GM21447 (cell line): ENCODE data around the gene MME.
"Not testable (repeated sequence)": the region's sequence is repeated elsewhere in the genome, so short reads cannot be mapped to it uniquely, and the experiment has no call there.

ENCODE experiments used
- ATAC-seq: cut with Tn5 transposase; IDR thresholded peaks from one replicate; pipeline ENCODE4 v1.9.1; 2021; ENCODE audit not compliant: unreplicated experiment

MME gene

DNA sequence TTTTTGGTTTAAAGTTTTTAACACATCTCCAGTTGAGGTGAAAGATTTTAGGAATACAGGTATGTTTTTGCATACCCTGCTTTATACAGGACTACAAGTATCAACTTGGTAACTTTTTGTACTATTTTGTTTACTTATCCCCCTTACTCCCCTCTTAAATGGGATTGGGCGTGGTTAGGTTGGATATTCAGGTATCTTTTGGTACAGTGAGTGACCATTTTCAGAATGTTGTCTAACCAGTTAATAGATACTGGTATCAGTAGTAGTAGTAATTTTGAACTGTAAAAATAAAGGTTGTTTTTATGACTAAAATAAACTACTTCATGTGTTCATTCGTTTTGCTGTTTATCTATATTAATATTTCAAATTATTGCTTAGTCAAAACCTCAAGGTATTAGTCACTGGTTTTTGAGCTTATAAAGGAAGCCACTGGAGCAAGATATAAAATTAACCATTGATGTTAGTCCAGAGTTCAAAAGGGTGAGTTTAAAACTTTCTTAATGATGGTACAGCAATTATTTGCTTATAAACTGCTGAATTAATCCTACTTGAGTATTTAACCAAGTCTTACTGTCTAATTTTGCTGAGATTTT is 3.3 kb downstream of the MME start:
- ATAC-seq = no peak

DNA sequence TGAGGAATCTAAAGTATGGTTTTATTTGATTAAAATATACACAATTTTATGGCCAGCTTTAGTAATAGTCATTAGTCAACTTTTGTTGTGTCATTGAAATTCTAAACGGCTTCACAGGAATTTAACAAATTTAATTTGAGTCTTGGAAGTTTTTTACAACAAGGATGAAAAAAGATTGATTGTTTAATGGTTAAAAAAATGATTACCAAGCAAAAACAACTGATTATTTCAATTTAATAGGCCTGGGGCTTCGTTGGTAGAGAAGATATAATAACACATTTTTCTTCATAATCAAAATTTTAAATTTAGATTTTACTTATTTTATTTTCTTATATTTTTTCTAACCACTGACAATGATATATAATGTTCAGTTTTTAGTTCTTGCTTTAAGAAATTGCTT is 4.4 kb downstream of the MME start:
- no peak for ATAC-seq

DNA sequence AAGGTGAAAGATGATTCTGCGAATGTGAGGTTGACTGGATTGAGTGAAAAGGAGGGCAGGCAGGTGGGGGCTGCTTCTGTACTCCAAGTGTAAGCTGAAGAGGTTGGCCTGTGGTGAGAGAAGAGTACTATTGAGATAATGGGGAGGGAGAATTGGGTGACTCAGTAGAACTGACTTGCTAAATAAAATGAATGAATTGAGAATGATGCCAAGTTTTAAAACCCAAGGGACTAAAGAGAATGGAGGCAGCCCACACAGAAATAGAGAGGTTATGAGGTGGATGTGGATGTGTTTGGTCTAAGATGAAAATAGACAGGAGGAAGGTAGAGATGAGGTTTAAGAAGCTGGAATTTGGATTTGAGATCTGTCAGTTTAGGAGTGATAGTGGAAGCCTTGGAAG is 5.9 kb downstream of the MME start:
- ATAC-seq = no peak

DNA sequence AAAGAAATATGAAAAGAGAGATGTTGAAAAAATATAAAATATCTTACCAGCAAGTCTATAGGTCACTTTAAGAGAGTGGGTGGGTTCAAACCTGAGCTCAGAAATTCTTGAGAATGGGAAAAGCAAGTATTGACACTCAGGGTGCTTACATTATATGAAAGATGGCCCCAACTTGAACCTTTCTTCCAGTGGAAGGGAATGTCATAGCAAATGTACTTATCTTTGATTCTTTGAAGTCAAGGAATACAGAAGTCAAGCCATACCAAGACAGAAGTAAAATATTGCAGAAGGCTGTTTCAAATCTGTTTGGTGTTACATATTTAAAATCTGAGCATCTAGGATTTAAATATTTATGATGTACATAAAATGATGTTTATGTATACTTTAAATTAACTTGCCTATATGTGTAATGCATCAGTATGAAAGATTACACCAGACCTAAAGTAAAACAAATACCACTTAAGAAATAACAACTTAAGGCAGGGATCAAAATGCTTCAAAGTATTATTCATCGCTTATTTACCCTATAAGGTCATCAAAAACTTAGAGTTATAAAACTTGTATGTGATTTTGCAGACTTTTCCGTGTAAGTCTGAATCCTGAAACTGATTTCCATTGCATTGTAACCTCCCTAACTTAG is 8.7 kb downstream of the MME start:
- ATAC-seq = no peak

DNA sequence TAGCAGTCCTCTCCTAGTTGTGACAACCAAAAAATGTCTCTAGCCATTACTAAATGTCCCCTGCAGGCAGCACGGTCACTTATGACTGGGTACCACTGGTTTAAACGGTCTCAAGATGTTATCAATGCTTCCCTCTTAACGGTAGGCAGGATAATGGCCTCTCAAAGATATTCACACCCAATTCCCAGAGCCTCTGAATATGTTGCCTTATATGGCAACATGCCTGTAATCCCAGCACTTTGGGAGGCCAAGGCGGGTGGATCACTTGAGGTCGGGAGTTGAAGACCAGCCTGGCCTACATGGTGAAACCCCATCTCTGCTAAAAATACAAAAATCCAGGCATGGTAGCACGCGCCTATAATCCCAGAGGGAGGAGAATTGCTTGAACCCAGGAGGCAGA is 9.4 kb downstream of the MME start:
- no peak for ATAC-seq

DNA sequence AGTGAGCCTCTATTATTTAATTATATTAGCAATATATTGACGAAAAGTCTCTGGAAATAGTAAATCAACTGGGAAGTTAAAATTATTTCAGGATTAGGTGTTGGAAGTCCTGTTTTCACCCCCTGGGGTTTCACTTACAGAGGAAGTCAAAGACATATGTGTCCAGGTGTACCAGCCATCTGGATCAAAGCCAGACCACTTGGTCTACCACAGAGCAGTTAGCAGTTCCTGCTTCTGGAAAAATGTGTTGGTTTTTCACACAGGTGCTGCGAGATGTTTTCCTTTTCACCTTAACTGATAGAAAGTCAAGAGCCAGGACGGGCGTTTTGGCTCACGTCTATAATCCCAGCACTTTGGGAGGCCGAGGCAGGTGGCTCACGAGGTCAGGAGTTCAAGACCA is 13.1 kb downstream of the MME start:
- no peak for ATAC-seq

DNA sequence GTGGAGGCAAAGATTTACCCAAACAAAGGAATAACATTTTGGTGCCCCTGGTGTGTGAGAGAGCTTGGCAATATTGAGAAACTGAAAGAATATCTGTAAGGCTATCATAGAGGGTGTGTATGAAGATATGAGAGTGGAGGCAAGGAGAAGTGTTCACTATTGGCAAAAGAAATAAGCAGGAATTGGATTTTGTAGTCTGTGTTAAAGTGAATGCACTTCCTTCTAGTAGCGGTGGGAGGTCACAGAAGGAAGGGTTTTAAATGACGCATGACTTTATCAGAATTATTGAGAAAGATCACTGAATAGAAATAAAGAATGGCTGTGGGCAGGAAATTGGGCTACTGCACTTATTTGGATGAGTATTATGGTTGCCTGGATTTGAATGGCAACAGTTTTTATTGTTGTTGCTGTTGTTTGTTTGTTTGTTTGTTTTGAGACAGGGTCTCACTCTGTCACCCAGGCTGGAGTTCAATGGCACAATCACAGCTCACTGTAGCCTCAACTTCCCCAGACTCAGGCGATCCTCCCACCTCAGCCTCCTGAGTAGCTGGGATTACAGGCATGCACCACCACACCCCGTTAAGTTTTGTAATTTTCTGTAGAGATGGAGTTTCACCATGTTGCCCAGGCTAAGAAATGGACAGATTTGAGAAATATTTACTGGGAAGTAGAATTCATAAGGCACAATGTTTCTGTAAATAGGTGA is 16.3 kb downstream of the MME start:
- no peak for ATAC-seq

DNA sequence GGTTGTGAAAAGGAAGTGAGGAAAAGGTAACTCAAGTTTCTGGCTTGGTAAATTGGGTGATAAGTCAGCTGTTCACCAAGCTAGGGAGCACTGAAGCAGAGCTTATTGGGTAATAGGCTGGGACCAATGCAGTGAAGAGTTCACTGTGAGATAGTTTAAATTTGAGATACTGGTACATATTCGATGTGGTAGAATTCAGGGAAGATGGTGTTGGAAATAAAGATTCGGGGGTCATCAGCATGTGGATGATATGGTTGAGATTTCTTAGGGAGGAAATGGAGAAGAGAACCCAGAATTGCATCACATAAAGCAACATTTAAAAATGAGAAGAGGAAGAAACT is 16.9 kb downstream of the MME start:
- ATAC-seq = no peak

DNA sequence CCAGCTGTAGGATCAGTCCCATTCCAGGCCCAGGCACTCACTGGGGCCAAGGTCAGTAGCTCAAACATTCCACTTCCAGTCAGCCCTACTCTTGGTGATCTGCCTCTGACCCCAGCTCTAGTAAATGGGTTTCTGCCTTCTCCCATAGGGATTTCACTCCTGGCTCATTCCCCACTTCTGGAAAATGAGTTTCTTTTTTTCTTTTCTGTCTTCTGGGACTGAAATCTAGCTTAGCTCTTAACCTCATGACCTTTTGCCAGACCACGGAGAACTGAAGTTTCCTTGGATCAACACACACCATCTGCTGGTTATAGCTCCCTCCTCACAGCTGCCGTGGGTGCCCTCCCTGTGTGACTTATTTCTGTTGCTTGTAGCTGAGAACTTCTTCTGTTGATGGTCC is 21.3 kb downstream of the MME start:
- no peak for ATAC-seq

DNA sequence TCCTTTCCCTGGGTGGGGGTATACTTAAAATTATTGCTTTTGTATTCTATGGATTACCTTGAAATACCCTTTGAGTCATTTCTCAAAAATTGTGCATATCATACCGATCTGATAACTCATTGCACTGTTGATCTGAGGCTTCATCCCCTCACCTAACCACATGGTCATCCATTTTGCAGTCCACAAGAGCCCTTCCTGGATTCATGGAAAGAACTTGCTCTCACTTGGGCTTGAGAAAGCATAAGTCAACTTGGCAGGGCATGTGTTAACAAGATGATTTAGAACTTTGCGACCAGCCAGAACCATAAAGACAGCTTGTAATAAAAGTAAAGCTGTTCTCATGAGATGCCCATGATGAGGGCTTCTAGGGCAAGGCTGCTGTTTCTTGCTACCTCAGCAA is 22.2 kb downstream of the MME start:
- ATAC-seq = no peak

DNA sequence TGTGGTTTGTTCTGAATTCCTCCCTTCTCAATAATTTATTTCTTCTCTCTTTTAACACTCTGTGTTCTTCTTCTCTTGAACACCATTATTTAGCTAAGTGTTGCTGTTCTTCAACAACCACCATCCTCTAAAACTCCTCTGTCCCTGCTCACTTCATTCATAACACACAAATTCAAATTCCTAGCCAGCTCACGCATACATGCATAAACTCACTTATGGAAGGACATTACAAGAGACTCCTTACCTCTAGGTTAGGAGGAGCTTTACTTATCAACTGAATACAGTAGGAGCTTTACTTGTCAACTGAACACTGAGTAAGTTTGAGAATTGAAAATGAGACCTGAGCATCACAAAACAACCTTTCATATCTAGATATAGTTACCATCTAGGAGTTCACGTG is 23.6 kb downstream of the MME start:
- no peak for ATAC-seq

DNA sequence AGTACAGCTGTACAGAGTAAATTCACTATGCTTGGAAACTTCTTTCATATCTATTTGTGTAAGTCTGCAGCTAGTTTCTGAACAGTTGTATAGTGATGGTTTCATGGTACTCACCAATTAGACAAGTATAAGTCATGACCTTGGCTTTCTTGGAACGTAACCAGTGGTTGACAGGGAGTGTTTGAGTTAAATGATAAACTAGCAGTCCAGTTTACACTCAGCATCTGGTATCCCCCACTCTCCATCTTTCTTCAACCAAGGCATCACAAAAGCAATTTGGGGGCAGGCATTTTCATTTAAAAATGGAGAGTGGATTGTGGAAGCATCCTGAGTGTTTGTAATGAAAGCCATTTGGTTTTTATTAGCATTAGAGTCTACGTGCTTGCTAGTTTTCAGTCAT is 26.0 kb downstream of the MME start:
- ATAC-seq = no peak

DNA sequence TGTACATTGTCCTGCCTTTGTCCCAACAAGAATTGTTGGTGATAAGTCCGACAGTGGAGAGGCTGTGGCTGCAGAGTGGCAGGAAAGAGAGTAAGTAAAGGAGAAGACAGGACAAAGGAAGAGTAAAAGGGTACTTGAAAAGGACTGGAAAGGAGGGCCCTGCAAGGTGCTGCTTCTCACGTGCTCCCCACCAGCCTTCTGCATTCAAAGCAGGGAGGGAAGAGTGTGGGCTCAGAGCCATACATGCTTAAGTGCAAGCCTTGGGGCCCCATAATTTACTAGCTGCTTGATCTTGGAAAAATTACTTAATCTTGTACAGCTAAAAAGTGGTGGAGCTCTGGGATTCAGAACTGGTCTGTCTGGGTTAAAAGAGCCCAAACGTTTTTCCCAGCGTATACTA is 29.9 kb downstream of the MME start:
- no peak for ATAC-seq

DNA sequence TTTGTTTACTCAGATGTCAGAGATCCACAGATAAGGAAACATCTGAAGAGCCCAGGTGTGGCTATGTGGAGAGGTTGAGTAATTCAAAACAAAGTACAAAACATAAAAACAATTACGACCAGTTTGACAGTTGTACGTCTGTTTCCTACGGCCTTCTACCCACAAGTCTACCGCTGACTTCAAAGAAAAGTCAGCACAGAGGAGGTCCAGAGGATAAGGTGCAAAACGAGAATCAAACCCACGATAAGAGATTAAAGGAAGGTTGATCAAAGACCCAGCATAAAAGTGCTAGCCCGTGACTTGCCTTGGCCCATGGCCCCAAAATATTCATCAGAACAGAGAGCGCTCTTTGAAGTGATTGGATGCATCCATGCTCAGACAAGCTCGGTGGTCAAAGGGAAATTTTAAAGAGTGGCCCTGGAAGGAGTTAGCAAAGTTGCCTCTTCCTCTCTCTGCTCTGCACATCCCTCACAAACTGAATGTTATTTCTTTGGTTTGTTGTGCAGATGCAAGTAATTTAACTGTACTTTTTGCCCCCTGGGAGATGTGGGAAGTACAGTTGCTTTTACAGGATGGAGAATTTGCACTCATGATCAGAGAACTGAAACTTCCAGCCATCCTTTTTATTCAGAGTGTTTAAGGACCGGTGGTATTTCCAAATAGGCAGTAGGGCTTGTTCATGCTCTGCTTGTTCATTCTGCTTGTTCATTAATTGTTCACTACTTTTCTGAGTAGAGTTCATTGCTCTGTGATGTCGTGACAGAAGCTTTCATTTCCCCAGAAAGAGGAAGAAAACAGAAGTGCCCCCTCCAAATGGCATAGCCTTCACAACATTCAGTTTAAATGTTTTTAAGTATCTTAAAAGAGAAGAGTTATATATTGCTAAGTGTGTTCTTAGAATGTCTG is 31.1 kb downstream of the MME start:
- no peak for ATAC-seq

DNA sequence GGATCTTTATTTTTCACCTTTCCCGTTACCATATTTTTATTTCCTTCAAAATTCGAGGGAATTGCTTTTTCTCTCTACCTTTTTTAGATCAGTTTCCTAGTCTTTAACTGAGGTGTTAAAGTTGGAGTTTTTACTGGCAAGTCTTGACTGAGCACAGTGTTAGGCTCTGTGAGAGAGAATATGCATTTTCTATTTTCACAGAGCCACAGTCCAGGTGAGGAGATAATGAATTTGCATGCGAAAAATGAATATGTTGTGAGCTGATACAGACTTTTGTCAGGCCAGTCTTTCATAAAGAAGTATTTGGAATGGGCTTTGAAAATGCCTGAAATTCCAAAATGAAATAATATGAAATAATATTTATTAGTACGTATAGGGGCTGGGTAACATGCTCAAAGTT is 31.9 kb downstream of the MME start:
- ATAC-seq = no peak

DNA sequence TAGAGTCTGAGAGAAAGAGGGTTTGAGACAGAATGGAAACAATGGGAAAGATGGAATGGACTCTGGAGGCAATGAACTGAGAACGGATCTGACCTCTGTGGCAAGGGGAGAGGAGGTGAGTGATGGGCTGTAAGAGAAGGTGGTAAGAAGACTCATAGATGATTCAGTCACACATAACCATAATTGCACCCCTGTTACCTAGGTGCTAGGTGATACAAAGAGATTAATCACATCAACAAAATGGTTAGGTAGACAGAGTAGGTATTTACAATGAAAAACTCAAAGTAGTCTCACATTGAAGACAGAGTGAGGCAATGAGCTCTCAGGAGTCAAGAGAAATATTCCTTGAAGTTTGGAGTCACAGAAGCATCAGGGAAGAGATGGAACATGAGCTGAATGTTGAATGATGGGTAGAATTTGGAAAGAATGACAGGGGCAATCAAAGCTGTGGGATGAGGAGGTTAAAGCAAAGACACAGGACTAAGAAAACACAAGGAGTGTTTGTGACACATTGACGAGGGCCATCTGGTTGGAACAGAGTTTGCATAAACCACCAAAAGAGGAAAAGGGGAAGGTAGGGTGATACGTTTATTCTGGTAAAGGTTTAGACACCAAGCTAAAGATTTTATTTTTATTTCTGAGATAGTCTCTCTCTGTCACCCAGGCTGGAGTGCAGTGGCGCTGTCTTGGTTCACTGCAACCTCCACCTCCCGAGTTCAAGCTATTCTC is 32.7 kb downstream of the MME start:
- no peak for ATAC-seq

DNA sequence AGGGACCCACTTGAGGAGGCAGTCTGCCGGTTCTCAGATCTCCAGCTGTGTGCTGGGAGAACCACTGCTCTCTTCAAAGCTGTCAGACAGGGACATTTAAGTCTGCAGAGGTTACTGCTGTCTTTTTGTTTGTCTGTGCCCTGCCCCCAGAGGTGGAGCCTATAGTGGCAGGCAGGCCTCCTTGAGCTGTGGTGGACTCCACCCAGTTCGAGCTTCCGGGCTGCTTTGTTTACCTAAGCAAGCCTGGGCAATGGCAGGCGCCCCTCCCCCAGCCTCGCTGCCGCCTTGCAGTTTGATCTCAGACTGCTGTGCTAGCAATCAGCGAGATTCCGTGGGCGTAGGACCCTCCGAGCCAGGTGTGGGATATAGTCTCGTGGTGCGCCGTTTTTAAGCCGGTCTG is 44.6 kb downstream of the MME start:
- not testable (repeated sequence) for ATAC-seq

DNA sequence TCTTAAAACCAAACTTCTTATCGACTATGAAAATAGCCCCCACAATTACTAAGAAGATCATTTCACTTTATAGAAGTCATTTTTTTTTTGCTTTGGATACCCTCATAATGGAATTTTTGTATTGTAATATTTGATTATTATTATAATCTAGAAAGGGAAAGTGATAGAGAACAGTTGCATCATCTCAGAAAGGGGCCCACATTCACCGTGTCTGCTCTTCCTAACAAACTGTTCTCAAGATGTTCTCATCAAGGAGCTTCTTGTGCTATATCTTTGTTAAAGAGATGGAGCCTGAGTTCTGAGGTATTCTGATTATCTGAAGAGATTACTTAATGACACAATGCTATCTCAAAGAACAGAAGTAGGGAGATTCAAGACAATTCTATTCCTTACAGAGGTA is 49.3 kb downstream of the MME start:
- no peak for ATAC-seq

DNA sequence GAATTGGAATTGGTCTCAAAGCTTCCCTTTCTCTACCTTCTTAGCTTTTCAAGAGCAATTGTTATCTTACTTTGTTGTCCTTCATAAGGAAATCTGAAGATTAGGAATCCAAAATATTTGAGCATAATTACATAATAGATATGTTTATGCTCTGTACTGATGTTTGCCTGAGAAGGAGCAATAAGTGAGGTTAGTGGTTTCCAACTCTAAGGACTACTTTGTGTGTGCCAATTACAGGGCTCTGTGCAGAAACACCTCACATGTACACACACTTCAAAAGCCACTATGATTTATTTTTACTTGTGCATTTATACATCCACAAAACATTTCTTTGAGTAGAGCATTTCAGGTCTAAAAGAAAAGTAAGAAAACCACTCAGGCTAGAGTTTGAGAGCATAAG is 49.9 kb downstream of the MME start:
- no peak for ATAC-seq

DNA sequence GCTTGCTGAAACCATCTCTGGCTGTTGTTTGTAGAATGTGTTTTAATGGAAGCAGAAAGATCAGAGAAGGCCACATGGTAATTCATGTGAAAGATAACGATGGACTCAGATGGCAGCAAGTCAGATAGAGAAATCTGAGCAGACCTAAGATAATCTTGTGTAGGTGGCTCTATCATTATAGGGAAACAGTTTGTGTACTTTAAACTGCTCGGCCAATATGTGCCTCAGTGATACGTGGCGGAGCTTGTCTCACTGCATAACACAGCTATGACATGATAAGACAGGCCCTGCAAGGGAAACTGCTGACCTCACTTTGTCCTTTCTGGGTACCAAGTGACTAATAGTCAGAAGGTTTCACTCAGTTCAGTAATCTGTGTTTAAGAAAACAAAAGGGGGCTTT is 51.0 kb downstream of the MME start:
- ATAC-seq = peak; percentile 83

DNA sequence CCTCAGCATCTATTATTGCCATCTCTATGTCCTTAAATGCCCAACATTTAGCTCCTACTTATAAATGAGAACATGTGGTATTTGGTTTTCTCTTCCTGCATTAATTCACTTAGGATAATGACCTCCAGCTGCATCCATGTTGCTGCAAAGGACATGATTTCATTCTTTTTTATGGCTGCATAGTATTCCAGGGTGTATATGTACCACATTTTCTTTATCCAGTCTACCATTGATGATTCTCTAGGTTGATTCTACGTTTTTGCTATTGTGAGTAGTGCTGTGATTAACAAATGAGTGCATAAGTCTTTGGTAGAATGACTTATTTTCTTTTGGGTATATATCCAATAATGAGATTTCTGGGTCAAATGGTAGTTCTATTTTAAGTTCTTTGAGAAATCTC is 54.2 kb downstream of the MME start:
- not testable (repeated sequence) for ATAC-seq
